ENCODE measurements around the gene PSKH1. TPM values are rescaled to one million over a fixed set of nuclear protein-coding genes. Genes with fewer than 3 reads are reported as not detected.

PSKH1 gene
- total and polyA plus RNA-seq, 10 of the 15 experiments (the other 5 are each of a cell fraction or from before 2014, with no cell fraction given) = 0.63 to 20.4 (median 7.8) TPM

DNA sequence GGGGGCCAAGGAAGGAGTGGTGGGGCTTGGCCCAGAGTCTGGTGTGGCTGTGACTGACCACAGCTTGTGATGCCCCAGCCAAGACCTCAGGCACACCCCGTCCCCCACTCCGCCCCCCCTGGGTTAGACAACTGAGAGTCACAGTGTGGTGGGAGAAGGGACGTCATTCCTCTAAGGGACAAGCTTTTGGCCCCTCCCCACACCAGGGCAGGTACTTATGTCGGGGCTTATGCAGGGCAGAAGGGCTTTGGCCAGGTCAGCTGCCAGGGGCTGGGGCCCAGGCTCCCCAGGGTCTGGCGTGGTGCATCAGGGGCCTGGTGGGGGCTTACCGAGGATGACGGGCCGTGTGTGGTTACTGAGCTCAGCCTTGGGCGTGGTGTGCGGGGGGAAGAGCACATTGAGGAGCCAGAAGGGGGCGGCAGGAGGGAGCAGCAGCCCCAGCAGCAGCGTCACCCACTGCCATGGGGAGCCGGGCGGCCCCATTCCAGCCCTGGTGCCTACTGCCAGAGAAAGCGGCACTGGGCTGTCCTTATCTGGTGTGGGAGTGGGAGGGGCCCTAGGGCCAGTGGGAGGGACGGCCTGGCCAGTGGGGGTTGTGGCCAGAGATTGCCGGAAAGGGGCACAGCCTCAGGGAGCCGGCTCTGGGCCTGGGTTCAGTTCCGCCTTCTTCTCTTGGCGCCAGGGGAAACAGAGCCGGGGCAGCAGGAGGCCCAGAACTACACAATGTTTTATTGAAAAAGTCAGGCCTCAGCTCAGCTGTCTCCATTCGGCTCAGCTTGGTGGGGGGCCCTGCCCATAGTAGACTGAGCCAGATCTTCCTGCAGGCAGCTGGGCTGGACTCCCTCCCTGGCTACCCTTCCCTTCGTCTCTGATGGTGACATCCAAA, 50.8 kb downstream of the PSKH1 start, which contains the start of gene LCAT:
LCAT (minus strand) TSS at position 502 of the 886 bp plus-strand sequence; CDS start at position 483, 19 bp downstream.
- FAIRE-seq (no peak), ATAC-seq (no peak), DNase-seq (ENCODE audit: low read depth, low spot score) (no peak)
- no peak within 1 kb of the TSS for H2AFZ ChIP-seq (ENCODE audit: control insufficient read depth, low read depth, low read length)
- H3K36me3 ChIP-seq (ENCODE audit: control insufficient read depth in 2 of 2, insufficient read depth in 2 of 2, low read length in 1 of 2) = peaks cover 0 to 12% of the 10 kb centered on the region in 2 experiments; a peak in 3 of 4 replicates
- no peak for TF ChIP-seq ZZZ3 (IDR thresholded peaks at IDR 0.05; ENCODE audit: control insufficient read depth, insufficient read length, low read depth)
- no peak within 1 kb of the TSS for H3K4me3 ChIP-seq
- ChIA-PET RAD21 (ENCODE audit: unreplicated experiment) (no interaction called here), SMC1A (ENCODE audit: uncharacterized antibody, unreplicated experiment) (no interaction called here), CTCF (interaction anchor here (0.8 to 1.7 kb wide), 3 partner anchors 20 to 127 kb away, joined by 3 to 5 read pairs (median 4); no protein-coding TSS in a partner anchor), POLR2A (interaction anchor here (1.1 kb wide), 1 partner anchor 8 kb away, joined by 3 read pairs; no protein-coding TSS in a partner anchor)
- in situ Hi-C loops (cut with MboI) (no loop called here), intact Hi-C loops (cut with micrococcal nuclease; ENCODE audit: unreplicated experiment) (no loop called here)
- H3K9ac ChIP-seq (ENCODE audit: control insufficient read depth, insufficient read depth, low read length) = no peak within 1 kb of the TSS
- H3K27me3 ChIP-seq (replicated peaks in 1 of 2; ENCODE audit: control insufficient read depth in 2 of 2, insufficient read depth in 2 of 2, low read length in 1 of 2) = no peaks in the 10 kb centered on the region
- no peaks in the 10 kb centered on the region for H3K9me3 ChIP-seq (replicated peaks; ENCODE audit: control insufficient read depth, insufficient read depth, low read length)
- H3K4me2 ChIP-seq (ENCODE audit: control insufficient read depth, insufficient read depth) = no peak within 1 kb of the TSS
- peaks cover 7% of the 10 kb centered on the region for H3K4me1 ChIP-seq (ENCODE audit: control insufficient read depth, insufficient read depth, low read length)
- no peaks in the 10 kb centered on the region for H3K79me2 ChIP-seq (ENCODE audit: control insufficient read depth, insufficient read depth, low read length)
- 83% methylated on average over 23 of the region's 23 CpGs for WGBS (ENCODE audit: insufficient coverage, insufficient replicate concordance, low lambda C conversion rate, missing lambda C conversion rate)
- H4K20me1 ChIP-seq (ENCODE audit: control insufficient read depth, insufficient read depth) = no peaks in the 10 kb centered on the region
- no peak within 1 kb of the TSS for H3K27ac ChIP-seq (ENCODE audit: control insufficient read depth, insufficient read depth)
- BruUV-seq (replicated peaks) = no TSS peak

DNA sequence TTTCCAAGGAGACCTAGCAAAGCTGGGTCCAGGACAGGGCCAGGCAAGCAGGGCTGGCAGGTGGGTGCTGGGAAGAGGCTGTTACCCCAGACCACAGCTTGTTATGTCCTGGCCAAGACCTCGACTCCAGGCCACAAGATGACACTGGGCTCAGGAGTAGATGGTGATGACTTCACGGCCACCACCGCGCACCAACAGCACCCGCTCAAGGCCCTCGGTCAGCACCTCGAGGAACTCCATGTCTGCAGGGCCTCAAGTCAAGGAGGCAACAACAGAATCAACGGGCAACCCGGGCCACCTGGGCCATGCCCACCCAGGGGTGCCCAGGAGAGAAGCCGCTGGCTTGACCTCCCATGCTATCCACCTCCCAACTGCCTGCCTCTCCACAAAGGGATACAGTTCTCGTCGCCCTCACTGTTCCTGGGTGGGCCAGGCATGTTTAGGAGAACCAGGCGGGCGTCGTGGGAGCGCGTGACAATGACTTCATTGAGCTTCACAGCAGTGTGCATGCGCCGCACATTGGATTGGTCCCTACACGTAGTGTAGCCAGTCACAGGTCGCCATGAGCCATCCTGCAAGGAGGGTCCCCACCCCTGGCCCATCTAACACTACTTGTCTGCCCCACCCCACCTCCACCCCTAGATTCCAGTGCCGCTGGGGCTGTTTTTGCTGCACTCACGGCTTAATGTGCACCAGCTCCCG, 51.8 kb downstream of the PSKH1 start:
- CTCF ChIA-PET = interaction anchor here (1.3 to 1.7 kb wide), 2 partner anchors 19 to 96 kb away, joined by 4 to 5 read pairs; no protein-coding TSS in a partner anchor
- in situ Hi-C loops (cut with MboI) = no loop called here
- H3K4me2 ChIP-seq (ENCODE audit: control insufficient read depth, insufficient read depth) = no peak overlapping the region
- BruUV-seq (replicated peaks) = no TSS peak
- no peak overlapping the region for H3K9ac ChIP-seq (ENCODE audit: control insufficient read depth, insufficient read depth, low read length)
- no peaks in the 10 kb centered on the region for H4K20me1 ChIP-seq (ENCODE audit: control insufficient read depth, insufficient read depth)
- H3K4me1 ChIP-seq (ENCODE audit: control insufficient read depth, insufficient read depth, low read length) = peaks cover 4% of the 10 kb centered on the region
- H3K4me3 ChIP-seq = no peak overlapping the region
- RAD21 ChIA-PET (ENCODE audit: unreplicated experiment) = no interaction called here
- ATAC-seq (no peak), FAIRE-seq (no peak), DNase-seq (ENCODE audit: low read depth, low spot score) (no peak)
- WGBS (ENCODE audit: insufficient coverage, insufficient replicate concordance, low lambda C conversion rate, missing lambda C conversion rate) = 94% methylated on average over 24 of the region's 24 CpGs
- no peaks in the 10 kb centered on the region for H3K9me3 ChIP-seq (replicated peaks; ENCODE audit: control insufficient read depth, insufficient read depth, low read length)
- no peaks in the 10 kb centered on the region for H3K79me2 ChIP-seq (ENCODE audit: control insufficient read depth, insufficient read depth, low read length)
- POLR2A ChIA-PET = interaction anchor here (1.1 to 1.3 kb wide), 2 partner anchors 9 to 21 kb away, joined by 3 read pairs; no protein-coding TSS in a partner anchor
- H3K27ac ChIP-seq (ENCODE audit: control insufficient read depth, insufficient read depth) = no peak overlapping the region
- H3K36me3 ChIP-seq (ENCODE audit: control insufficient read depth in 2 of 2, insufficient read depth in 2 of 2, low read length in 1 of 2) = peaks cover 0 to 12% of the 10 kb centered on the region in 2 experiments; a peak in 3 of 4 replicates
- H3K27me3 ChIP-seq (replicated peaks in 1 of 2; ENCODE audit: control insufficient read depth in 2 of 2, insufficient read depth in 2 of 2, low read length in 1 of 2) = no peaks in the 10 kb centered on the region
- intact Hi-C loops (cut with micrococcal nuclease; ENCODE audit: unreplicated experiment) = no loop called here
- no peak overlapping the region for H2AFZ ChIP-seq (ENCODE audit: control insufficient read depth, low read depth, low read length)
- SMC1A ChIA-PET (ENCODE audit: uncharacterized antibody, unreplicated experiment) = no interaction called here
- TF ChIP-seq, protein P1, sequence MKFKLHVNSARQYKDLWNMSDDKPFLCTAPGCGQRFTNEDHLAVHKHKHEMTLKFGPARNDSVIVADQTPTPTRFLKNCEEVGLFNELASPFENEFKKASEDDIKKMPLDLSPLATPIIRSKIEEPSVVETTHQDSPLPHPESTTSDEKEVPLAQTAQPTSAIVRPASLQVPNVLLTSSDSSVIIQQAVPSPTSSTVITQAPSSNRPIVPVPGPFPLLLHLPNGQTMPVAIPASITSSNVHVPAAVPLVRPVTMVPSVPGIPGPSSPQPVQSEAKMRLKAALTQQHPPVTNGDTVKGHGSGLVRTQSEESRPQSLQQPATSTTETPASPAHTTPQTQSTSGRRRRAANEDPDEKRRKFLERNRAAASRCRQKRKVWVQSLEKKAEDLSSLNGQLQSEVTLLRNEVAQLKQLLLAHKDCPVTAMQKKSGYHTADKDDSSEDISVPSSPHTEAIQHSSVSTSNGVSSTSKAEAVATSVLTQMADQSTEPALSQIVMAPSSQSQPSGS (IDR thresholded peaks at IDR 0.05; ENCODE audit: low read length) = no peak
- TF ChIP-seq CBX5 (IDR thresholded peaks at IDR 0.05; ENCODE audit: low read depth) (no peak), SMC3 (IDR thresholded peaks at IDR 0.05; ENCODE audit: borderline replicate concordance, low read length) (no peak), CBX3 (IDR thresholded peaks at IDR 0.05; ENCODE audit: borderline replicate concordance, low read depth) (no peak), SUPT20H (IDR thresholded peaks at IDR 0.05; ENCODE audit: borderline replicate concordance, control insufficient read depth, low read depth, low read length) (no peak), TCF7 (IDR thresholded peaks at IDR 0.05; ENCODE audit: borderline replicate concordance) (no peak), IKZF2 (IDR thresholded peaks at IDR 0.05) (no peak)
- TF ChIP-seq, protein P2, sequence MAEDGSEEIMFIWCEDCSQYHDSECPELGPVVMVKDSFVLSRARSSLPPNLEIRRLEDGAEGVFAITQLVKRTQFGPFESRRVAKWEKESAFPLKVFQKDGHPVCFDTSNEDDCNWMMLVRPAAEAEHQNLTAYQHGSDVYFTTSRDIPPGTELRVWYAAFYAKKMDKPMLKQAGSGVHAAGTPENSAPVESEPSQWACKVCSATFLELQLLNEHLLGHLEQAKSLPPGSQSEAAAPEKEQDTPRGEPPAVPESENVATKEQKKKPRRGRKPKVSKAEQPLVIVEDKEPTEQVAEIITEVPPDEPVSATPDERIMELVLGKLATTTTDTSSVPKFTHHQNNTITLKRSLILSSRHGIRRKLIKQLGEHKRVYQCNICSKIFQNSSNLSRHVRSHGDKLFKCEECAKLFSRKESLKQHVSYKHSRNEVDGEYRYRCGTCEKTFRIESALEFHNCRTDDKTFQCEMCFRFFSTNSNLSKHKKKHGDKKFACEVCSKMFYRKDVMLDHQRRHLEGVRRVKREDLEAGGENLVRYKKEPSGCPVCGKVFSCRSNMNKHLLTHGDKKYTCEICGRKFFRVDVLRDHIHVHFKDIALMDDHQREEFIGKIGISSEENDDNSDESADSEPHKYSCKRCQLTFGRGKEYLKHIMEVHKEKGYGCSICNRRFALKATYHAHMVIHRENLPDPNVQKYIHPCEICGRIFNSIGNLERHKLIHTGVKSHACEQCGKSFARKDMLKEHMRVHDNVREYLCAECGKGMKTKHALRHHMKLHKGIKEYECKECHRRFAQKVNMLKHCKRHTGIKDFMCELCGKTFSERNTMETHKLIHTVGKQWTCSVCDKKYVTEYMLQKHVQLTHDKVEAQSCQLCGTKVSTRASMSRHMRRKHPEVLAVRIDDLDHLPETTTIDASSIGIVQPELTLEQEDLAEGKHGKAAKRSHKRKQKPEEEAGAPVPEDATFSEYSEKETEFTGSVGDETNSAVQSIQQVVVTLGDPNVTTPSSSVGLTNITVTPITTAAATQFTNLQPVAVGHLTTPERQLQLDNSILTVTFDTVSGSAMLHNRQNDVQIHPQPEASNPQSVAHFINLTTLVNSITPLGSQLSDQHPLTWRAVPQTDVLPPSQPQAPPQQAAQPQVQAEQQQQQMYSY (CRISPR knock-in tag; IDR thresholded peaks at IDR 0.05) = no peak
